SK-N-SH (cell line): ENCODE data around the gene OTUB1. TPM values are rescaled to one million over a fixed set of nuclear protein-coding genes. Genes with fewer than 3 reads are reported as not detected.
"Not testable (repeated sequence)": the region's sequence is repeated elsewhere in the genome, so short reads cannot be mapped to it uniquely, and the experiment has no call there.

Experiments
- CTCF ChIA-PET: fragments of 300-600, 350-600 bp; formaldehyde crosslinking; extraction: SDS; loops from one replicate; lab custom pipeline; 2021; lab: Yijun Ruan, JAX
- POLR2A ChIA-PET: fragments of 350-600 bp; sonication (Branson Sonifier 250); formaldehyde crosslinking; extraction: SDS; loops from one replicate; lab custom pipeline; 2020; ENCODE audit warnings: antibody characterized with exemption, inconsistent platforms; lab: Yijun Ruan, JAX
- DNase-seq: peaks from one replicate; pipeline ENCODE4 v3.0.0; 2012
- H2AFZ ChIP-seq: fragments of 200-600 bp; sonication (generic); 2 replicates; pipeline ENCODE4 v1.8.1; 2016; ENCODE audit warnings: antibody characterized with exemption, mild to moderate bottlenecking, low read depth
- H3F3A ChIP-seq: fragments of 200-600 bp; sonication (generic); replicated peaks from 2 replicates; pipeline ENCODE3; 2016; ENCODE audit warnings: antibody characterized with exemption, mild to moderate bottlenecking; ENCODE audit not compliant: insufficient read depth
- H3K27ac ChIP-seq, 2 experiments: fragments of 200-500 bp in 1 of 2; fragments of 200-600 bp in 1 of 2; sonication (Bioruptor generic) in 1 of 2; sonication (generic), shearing (Covaris generic) in 1 of 2; 2 replicates each; pipeline versions ENCODE4 v1.5.1 to v1.6.1; 2014 to 2016; ENCODE audit warnings: low read depth in 2 of 2, inconsistent platforms in 1 of 2, low read length in 1 of 2, mild to moderate bottlenecking in 1 of 2, mixed read lengths in 1 of 2
- H3K27me3 ChIP-seq: fragments of 200-600 bp; sonication (generic), shearing (Covaris generic); 2 replicates; pipeline ENCODE4 v1.6.1; 2016; ENCODE audit warnings: mixed run types; ENCODE audit not compliant: insufficient read depth
- H3K36me3 ChIP-seq, 2 experiments: fragments of 200-500 bp in 1 of 2; fragments of 200-600 bp in 1 of 2; sonication (Bioruptor generic) in 1 of 2; sonication (generic) in 1 of 2; replicated peaks in 1 of 2; 2 replicates each; pipeline versions ENCODE3 to v1.5.1; 2014 to 2016; ENCODE audit warnings: low read length in 1 of 2, mild to moderate bottlenecking in 1 of 2; ENCODE audit not compliant: insufficient read depth in 2 of 2, control insufficient read depth in 1 of 2
- H3K4me1 ChIP-seq, 2 experiments: fragments of 200-500 bp in 1 of 2; fragments of 200-600 bp in 1 of 2; sonication (Bioruptor generic) in 1 of 2; sonication (generic), shearing (Covaris generic) in 1 of 2; 2 replicates each; pipeline versions ENCODE4 v1.5.1 to v1.6.1; 2014 to 2016; ENCODE audit warnings: low read depth in 1 of 2, low read length in 1 of 2, mixed run types in 1 of 2; ENCODE audit not compliant: insufficient read depth in 2 of 2, control insufficient read depth in 1 of 2
- H3K4me2 ChIP-seq: fragments of 200-600 bp; sonication (generic), shearing (Covaris generic); 2 replicates; pipeline ENCODE4 v1.6.1; 2017; ENCODE audit warnings: mixed run types
- H3K4me3 ChIP-seq, 2 experiments: fragments of 200-500 bp in 1 of 2; fragments of 200-600 bp in 1 of 2; sonication (Bioruptor generic) in 1 of 2; sonication (generic), shearing (Covaris generic) in 1 of 2; 2 replicates each; pipeline versions ENCODE4 v1.5.1 to v1.8.1; 2014 to 2016; ENCODE audit warnings: low read depth in 2 of 2, inconsistent platforms in 1 of 2, low read length in 1 of 2, mild to moderate bottlenecking in 1 of 2, mixed read lengths in 1 of 2, moderate library complexity in 1 of 2
- H3K79me2 ChIP-seq: fragments of 200-600 bp; sonication (generic); 2 replicates; pipeline ENCODE4 v1.8.1; 2017; ENCODE audit warnings: mild to moderate bottlenecking; ENCODE audit not compliant: insufficient read depth
- H3K9ac ChIP-seq: fragments of 200-600 bp; sonication (generic); 2 replicates; pipeline ENCODE4 v1.6.1; 2017; ENCODE audit warnings: mixed run types
- H3K9me2 ChIP-seq: fragments of 200-600 bp; sonication (generic); 2 replicates; pipeline ENCODE4 v1.6.1; 2017; ENCODE audit warnings: mixed run types
- H3K9me3 ChIP-seq: fragments of 200-600 bp; sonication (generic); 2 replicates; pipeline ENCODE4 v1.6.1; 2017; ENCODE audit warnings: mixed run types, mild to moderate bottlenecking, moderate library complexity
- H4K20me1 ChIP-seq: fragments of 200-600 bp; sonication (generic); 2 replicates; pipeline ENCODE4 v1.6.1; 2017; ENCODE audit warnings: mild to moderate bottlenecking, mixed run types; ENCODE audit not compliant: insufficient read depth
- GABPA ChIP-seq: IDR thresholded peaks from 2 replicates; pipeline ENCODE4 v1.4.0; 2012; ENCODE audit warnings: low read depth, mild to moderate bottlenecking
- GATA2 ChIP-seq: sonication (generic); formaldehyde crosslinking; IDR thresholded peaks from 2 replicates; pipeline ENCODE4 v1.5.0; 2020; ENCODE audit warnings: mild to moderate bottlenecking, missing genetic modification reagents
- MEF2A ChIP-seq: IDR thresholded peaks from 2 replicates; pipeline ENCODE4 v1.4.0; 2012; ENCODE audit warnings: low read depth, borderline replicate concordance
- MXI1 ChIP-seq: IDR thresholded peaks from 2 replicates; pipeline ENCODE4 v1.6.1; 2012; ENCODE audit warnings: mild to moderate bottlenecking, low read depth, low read length, improper control_type of control experiment
- POLR2AphosphoS5 ChIP-seq: IDR thresholded peaks from 2 replicates; pipeline ENCODE4 v1.6.1; 2012; ENCODE audit warnings: low read depth, low read length
- ZBTB33 ChIP-seq: IDR thresholded peaks from 2 replicates; pipeline ENCODE4 v1.4.0; 2012; ENCODE audit warnings: low read depth, borderline replicate concordance
- WGBS: methylation state at CpG from one replicate; pipeline ENCODE4 v1.1.6; 2017; ENCODE audit warnings: low lambda C conversion rate; 5-methylcytosine and 5-hydroxymethylcytosine counted together
- polyA plus RNA-seq, 3 experiments: library from polyadenylated mRNA; depleted of rRNA; stranded (reverse); fragments of >200 nt; gene quantifications; 2 replicates each; pipeline ENCODE4 v1.2.3, GENCODE V29; 2012
- TF ChIP-seq, protein P1 (sequence below): fragments of 150-350 bp; IDR thresholded peaks from 2 replicates; pipeline ENCODE4 v1.6.1; 2016; ENCODE audit warnings: mild to moderate bottlenecking, low read depth, low read length

OTUB1 gene
- polyA plus RNA-seq, 1 of the 3 experiments (the other 2 are of a cell fraction) = 183 TPM

GRCh38 chr11:63961608-63962412 is 24.4 kb upstream of the OTUB1 start:
- TF ChIP-seq, protein P1, sequence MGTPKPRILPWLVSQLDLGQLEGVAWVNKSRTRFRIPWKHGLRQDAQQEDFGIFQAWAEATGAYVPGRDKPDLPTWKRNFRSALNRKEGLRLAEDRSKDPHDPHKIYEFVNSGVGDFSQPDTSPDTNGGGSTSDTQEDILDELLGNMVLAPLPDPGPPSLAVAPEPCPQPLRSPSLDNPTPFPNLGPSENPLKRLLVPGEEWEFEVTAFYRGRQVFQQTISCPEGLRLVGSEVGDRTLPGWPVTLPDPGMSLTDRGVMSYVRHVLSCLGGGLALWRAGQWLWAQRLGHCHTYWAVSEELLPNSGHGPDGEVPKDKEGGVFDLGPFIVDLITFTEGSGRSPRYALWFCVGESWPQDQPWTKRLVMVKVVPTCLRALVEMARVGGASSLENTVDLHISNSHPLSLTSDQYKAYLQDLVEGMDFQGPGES = no peak
- TF ChIP-seq POLR2AphosphoS5 (no peak), GABPA (no peak), MEF2A (no peak), GATA2 (CRISPR knock-in tag) (0 out of 2 replicates have a peak, but pooled peaks have one; percentile 10), MXI1 (no peak), ZBTB33 (no peak)
- DNase-seq = peak; percentile 83
- Histone ChIP-seq H2AFZ (no peak overlapping the region), H3K4me2 (no peak overlapping the region), H3K9me3 (no peaks in the 10 kb centered on the region), H3K9me2 (no peaks in the 10 kb centered on the region), H3K4me1 (peaks cover 0 to 16% of the 10 kb centered on the region in 2 experiments; a peak in 1 of 4 replicates), H3F3A (no peaks in the 10 kb centered on the region), H3K36me3 (peaks cover 0 to 9% of the 10 kb centered on the region in 2 experiments), H3K9ac (no peak overlapping the region), H3K27ac (no peak overlapping the region), H3K27me3 (no peaks in the 10 kb centered on the region), H3K79me2 (no peaks in the 10 kb centered on the region), H3K4me3 (no peak overlapping the region), H4K20me1 (no peaks in the 10 kb centered on the region)
- 80% methylated on average over 10 of the region's 19 CpGs for WGBS
- ChIA-PET POLR2A (no interaction called here), CTCF (interaction anchor here (0.8 to 7.1 kb wide), 7 partner anchors 10 to 126 kb away, joined by 3 to 41 read pairs (median 5); partner anchors contain the start of genes COX8A and RCOR2)

GRCh38 chr11:63963895-63964294 is 22.3 kb upstream of the OTUB1 start:
- CTCF ChIA-PET = interaction anchor here (0.6 to 2.6 kb wide), 3 partner anchors 11 to 127 kb away, joined by 4 to 8 read pairs (median 6); partner anchors contain the start of gene COX8A
- not testable (repeated sequence) for H4K20me1 ChIP-seq
- 96% methylated on average over 4 of the region's 4 CpGs for WGBS

More at GRCh38 chr11:63963895-63964294, 22.3 kb upstream of the OTUB1 start:
- H3K9me3 ChIP-seq, H3K27ac ChIP-seq, H3K4me2 ChIP-seq, H3K9ac ChIP-seq, H3K79me2 ChIP-seq, H3K27me3 ChIP-seq, H3F3A ChIP-seq, H3K4me3 ChIP-seq, H2AFZ ChIP-seq, H3K9me2 ChIP-seq, DNase-seq, H3K36me3 ChIP-seq, POLR2A ChIA-PET: not testable (repeated sequence)
- peaks cover 0 to 16% of the 10 kb centered on the region in 2 experiments; a peak in 1 of 4 replicates for H3K4me1 ChIP-seq
